Stimulated activated naive CD8-positive, alpha-beta T cell treated with anti-CD3 and anti-CD28 coated beads, Interleukin-15, amount 100 ng/mL, for 72 hours (primary cell): ENCODE data around the gene TBC1D1.

ENCODE experiments used
- ATAC-seq: fragments of 150-1000 bp; cut with Tn5 transposase; 2 replicates; pipeline ENCODE4 v1.10.0; 2021; ENCODE audit warnings: mild to moderate bottlenecking, moderate library complexity
- DNase-seq, 2 donors: peaks; one replicate each; pipeline ENCODE4 v3.0.0; 2021 to 2022
- H3K27ac Mint-ChIP-seq, 2 donors: one replicate each; pipeline ENCODE4 v1.8.0; 2022; ENCODE audit warnings: mild to moderate bottlenecking in 2 of 2, mixed read lengths in 2 of 2, moderate library complexity in 2 of 2
- H3K27me3 Mint-ChIP-seq: one replicate; pipeline ENCODE4 v1.8.0; 2022; ENCODE audit warnings: mixed read lengths
- H3K4me1 Mint-ChIP-seq: one replicate; pipeline ENCODE4 v1.8.0; 2022; ENCODE audit warnings: mild to moderate bottlenecking, mixed read lengths
- H3K4me3 Mint-ChIP-seq, 2 donors: one replicate each; pipeline ENCODE4 v1.8.0; 2022; ENCODE audit warnings: mild to moderate bottlenecking in 2 of 2, mixed read lengths in 2 of 2, moderate library complexity in 1 of 2
- H3K9me3 Mint-ChIP-seq, 2 donors: one replicate each; pipeline ENCODE4 v1.8.0; 2022; ENCODE audit warnings: mixed read lengths in 2 of 2

TBC1D1 gene

DNA sequence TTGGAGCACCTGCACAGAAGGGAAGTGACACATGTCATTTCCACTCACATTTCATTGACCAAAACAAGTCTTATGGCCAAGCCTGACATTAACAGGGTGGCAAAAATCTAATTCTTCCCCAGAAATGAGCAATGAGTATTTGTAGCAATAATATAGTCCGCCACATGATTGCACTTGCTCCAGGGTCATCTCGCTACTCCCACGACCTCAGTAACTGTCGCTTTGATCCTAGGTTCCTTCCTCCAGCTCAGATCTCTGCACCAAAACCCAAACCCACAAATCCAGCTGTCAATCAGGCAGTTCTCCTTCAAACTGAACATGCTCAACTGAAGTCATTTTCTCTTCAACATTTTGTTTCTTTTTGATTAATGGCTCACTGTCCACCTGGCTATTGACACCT lies 44.1 kb downstream of the TBC1D1 start:
- H3K4me1 Mint-ChIP-seq: peaks cover 3% of the 10 kb centered on the region
- H3K27me3 Mint-ChIP-seq: no peaks in the 10 kb centered on the region
- no peak for ATAC-seq
- H3K9me3 Mint-ChIP-seq: peaks cover 0 to 14% of the 10 kb centered on the region in 2 donors
- DNase-seq: no peak
- no peak overlapping the region for H3K4me3 Mint-ChIP-seq
- no peak overlapping the region for H3K27ac Mint-ChIP-seq

DNA sequence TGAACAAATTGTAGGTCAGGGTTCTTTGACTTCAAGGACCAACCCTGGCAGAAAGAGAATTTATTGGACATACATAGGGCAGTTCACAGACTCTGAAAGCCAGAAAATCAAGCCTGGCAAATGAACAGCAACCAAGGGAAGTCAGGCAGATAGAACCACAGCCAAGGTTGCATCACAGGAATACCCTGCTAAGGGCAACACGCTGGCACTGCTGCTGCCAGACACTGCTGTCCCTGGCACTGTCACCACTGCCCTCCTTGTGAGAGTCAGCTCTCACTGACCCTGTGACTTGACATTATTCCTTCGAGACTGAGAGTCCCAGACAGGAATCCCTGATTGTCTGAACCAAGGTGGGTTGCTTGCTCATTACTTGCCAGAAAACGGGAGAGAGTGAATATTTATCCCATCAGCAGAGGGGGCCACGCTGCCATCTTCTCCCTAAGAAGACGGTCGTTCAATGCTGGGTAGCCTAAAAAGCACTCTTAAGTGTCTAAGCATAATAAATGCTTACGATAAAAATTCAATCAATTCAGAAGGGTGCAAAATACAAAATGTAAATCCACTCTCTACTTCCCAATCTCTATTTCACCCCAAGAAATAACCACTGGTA lies 46.1 kb downstream of the TBC1D1 start:
- Mint-ChIP-seq H3K27ac (no peak overlapping the region), H3K9me3 (peaks cover 0 to 18% of the 10 kb centered on the region in 2 donors), H3K27me3 (no peaks in the 10 kb centered on the region), H3K4me3 (no peak overlapping the region), H3K4me1 (peaks cover 7% of the 10 kb centered on the region)
- no peak for ATAC-seq
- no peak for DNase-seq

DNA sequence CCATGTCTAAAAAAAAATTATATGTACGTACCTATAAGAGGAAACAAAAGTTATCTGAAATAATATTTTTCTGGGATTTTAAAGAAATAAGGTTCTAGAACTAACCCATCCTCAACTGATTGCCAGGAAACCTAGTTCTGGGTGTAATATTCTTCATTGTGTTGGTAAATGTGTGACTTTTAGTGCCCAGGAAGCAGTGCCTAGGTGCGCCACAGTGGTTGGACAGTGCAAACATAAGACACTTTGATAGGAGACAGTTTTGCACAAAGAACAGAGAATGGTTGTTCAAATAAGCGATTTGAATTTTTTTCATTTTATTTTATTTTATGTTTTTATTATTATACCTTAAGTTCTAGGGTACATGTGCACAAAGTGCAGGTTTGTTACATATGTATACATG lies 47.3 kb downstream of the TBC1D1 start:
- Mint-ChIP-seq H3K27me3 (no peaks in the 10 kb centered on the region), H3K9me3 (peaks cover 0 to 18% of the 10 kb centered on the region in 2 donors), H3K4me1 (peaks cover 10% of the 10 kb centered on the region), H3K4me3 (no peak overlapping the region), H3K27ac (no peak overlapping the region)
- ATAC-seq: no peak
- no peak for DNase-seq

DNA sequence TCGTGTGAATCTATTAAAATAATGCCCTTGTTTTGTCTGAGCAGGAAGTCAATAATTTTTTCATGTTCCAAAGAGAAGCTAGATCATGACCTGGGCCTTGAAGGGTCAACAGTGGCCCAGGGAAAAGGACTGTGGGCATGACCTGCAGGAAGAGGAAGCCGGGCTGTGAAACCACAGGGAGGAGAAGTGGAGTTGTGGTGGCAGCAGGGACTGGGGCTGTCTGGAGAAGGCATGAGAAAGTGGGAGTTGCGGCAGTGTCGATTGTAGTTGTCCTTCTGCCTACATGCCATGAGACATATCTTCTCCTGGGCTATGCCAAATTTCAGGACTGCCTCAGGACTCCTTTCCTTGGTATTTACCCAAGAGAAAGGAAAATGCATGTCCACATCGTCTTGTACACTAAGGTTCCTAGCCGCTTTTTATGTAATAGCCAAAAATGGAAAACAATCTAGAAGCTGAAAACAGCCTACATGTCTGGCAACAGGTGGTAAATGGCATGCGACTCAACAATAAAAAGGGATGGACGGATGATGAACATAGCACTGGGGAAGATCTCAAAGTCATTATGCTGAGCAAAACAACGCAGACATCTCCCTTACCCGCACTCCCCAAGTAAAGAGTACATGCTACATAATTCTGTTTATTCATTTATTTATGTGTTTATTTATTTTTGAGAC lies 55.8 kb downstream of the TBC1D1 start:
- DNase-seq (no peak), ATAC-seq (no peak)
- peaks cover 0 to under 1% of the 10 kb centered on the region in 2 donors for H3K9me3 Mint-ChIP-seq
- H3K4me3 Mint-ChIP-seq: no peak overlapping the region
- H3K27me3 Mint-ChIP-seq: no peaks in the 10 kb centered on the region
- H3K4me1 Mint-ChIP-seq: peaks cover 35% of the 10 kb centered on the region
- H3K27ac Mint-ChIP-seq: no peak overlapping the region

DNA sequence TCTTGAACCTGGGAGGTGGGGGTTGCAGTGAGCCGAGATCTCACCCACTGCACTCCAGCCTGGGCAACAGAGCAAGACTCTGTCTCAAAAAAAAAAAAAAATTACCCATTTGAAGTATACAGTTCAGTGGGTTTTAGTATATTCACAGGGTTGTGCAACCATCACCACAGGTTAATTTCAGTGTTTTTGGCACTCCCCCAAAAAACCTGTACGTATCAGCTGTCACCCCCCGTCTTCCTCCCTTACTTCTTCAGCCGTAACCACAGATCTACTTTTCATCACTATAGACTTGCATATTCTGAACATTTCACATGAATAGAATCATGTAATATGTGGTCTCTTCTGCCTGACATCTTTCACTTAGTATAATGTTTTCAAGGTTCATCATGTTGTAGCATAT lies 57.7 kb downstream of the TBC1D1 start:
- Mint-ChIP-seq H3K4me1 (peaks cover 29% of the 10 kb centered on the region), H3K4me3 (peak overlapping the region in 1 of 2 donors; percentile 5), H3K27ac (peak overlapping the region in 1 of 2 donors; percentile 4), H3K27me3 (no peaks in the 10 kb centered on the region), H3K9me3 (no peaks in the 10 kb centered on the region)
- ATAC-seq (peak; percentile 78), DNase-seq (no peak)

DNA sequence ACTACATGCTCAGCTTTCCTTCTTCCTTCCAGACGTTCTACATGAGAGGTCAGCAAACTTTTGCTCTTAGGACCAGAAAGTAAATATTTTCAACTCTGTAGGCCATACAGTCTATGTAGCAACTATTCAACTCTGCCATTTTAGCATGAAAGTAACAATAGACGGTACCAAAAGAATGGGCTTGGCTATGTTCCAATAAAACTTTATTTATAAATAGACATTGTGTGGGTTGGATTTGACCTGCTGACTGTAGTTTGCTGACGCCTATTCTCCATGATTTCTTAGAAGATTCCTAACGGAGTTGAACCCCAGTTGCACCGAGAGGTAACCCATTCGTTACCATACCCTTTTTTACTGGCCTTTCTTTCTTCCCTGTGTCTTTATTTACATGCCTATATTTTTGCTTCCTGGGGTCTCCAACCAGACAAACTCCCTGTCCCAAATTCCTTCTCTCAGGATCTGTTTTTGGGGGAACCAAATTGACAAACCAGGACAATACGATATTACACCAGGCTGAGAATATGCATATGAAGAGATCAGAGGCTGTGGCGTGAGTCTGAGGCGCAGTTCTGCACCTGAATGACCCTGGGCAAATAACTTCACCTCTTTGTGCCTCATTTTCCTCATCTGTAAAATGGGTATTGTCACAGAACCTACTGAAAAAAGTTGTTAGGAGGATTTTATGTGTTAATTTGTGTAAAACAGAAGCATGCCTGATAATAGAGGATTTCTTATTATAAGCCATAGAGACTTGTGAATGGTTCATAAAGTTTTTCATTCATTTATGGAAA lies 58.9 kb downstream of the TBC1D1 start:
- Mint-ChIP-seq H3K9me3 (no peaks in the 10 kb centered on the region), H3K27ac (no peak overlapping the region), H3K4me3 (no peak overlapping the region), H3K27me3 (no peaks in the 10 kb centered on the region), H3K4me1 (peaks cover 36% of the 10 kb centered on the region)
- ATAC-seq: no peak
- no peak for DNase-seq

DNA sequence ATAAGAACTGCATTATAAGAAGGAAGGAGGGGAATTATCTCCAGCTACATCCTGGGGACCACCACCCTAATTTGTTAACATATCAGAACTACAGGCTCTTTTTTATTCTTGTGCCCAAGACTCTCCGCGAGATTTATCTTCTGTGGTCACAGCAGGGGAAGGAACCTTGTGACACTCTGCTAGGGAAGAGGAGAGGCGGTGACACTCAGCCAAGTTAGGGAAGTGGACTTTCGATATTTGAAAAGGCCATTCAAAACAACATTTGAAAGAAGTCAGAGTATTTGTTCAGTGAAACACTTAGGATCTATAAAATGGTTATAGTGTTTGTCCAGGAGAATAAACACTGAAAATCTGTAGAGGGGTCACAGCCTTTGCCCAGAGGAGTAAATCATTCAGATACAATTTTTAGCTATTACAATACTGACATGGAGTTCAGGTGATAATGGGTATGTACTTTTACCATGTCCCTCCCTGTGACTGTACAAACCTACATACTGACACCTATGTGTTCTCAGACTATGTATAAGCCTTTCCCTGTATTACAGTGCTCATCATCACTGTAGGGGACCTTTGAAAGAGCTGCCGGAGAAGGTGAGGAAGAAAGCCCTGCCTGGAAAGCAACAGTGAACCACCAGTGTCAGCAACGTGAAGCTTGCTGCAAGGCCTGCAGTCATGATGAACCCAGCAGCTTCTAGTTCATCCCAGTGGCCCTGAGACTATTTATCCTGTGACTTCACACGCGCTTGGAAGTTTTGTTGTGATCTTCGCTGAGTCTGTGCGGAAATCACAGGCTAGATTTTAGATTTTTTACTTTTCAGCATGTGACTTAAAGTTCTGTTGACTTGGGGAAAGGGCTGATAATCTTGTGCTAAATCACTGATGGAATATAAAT lies 60.8 kb downstream of the TBC1D1 start:
- no peak overlapping the region for H3K4me3 Mint-ChIP-seq
- no peaks in the 10 kb centered on the region for H3K9me3 Mint-ChIP-seq
- DNase-seq (no peak), ATAC-seq (no peak)
- no peaks in the 10 kb centered on the region for H3K27me3 Mint-ChIP-seq
- no peak overlapping the region for H3K27ac Mint-ChIP-seq
- peaks cover 26% of the 10 kb centered on the region for H3K4me1 Mint-ChIP-seq

DNA sequence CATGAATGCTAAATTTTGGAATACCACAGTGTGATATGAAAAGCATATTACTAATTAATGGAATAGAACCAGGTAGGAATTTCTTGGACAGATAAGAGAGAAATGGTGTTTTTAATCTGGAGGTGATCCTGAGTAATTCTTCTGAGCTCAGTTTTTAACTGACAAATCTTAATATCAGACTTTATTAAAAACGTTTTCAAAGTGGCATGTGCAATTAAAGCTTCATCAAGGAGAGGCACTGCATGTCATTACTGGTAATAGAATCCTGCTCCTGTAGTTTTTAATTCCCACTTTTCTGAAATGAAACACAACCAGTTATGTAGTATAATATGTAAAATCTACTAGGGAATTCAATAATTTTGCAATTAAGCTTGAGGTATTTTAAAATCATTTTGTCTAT lies 62.3 kb downstream of the TBC1D1 start:
- Mint-ChIP-seq H3K27me3 (no peaks in the 10 kb centered on the region), H3K4me3 (no peak overlapping the region), H3K9me3 (no peaks in the 10 kb centered on the region), H3K4me1 (peaks cover 20% of the 10 kb centered on the region), H3K27ac (no peak overlapping the region)
- no peak for ATAC-seq
- no peak for DNase-seq

DNA sequence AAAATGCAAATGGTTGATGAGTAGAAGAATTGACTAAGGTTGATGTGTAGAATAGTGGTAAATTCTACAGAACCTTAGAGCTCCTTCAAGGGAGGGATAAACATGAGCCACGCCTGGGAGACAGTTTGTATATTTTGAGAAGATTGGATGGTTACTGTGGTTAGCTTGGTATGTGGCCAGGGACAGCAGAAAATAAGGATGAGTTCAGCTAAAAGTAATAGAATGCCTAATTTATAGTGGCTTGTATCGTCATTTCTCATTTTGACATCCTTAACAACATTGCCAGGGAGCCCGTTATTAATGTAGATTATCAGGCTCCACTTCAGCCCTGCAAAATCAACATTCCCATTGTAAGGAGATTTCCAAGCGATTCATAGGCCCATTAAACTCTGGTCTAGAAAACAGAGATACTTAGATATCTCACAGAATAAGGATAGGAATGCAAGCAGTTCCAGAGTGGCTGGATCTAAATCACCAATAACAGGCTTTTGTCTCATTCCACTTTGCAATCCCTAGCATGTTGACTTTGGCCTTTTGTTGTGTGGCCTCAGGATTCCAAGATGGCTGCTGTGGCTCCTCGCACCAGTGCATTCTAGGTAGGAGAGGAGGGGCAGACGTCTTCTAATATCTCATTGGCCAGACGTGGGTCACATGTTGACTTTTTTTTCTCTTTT lies 62.9 kb downstream of the TBC1D1 start:
- H3K27ac Mint-ChIP-seq: no peak overlapping the region
- H3K27me3 Mint-ChIP-seq: no peaks in the 10 kb centered on the region
- DNase-seq: no peak
- no peak overlapping the region for H3K4me3 Mint-ChIP-seq
- no peaks in the 10 kb centered on the region for H3K9me3 Mint-ChIP-seq
- H3K4me1 Mint-ChIP-seq: peaks cover 14% of the 10 kb centered on the region
- ATAC-seq: no peak

DNA sequence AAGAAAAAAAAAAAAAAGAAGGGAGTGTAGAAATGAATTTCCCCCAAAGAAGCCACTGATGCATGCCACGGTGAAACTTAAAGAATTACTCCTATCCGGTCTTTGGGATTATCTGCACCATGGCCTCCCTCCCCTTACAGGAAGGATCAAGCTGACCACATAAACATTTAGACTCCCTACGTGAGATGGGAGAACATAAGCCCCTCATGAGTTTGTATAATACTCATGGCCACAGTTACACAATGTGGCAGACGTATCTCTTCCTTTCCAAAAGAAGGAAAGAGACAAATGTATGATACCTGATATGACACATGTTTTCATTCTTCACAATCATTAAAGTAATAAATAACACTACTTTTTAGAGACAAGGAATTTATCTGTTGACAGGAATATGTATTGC lies 66.1 kb downstream of the TBC1D1 start:
- ATAC-seq: no peak
- Mint-ChIP-seq H3K27ac (no peak overlapping the region), H3K9me3 (no peaks in the 10 kb centered on the region), H3K4me3 (no peak overlapping the region), H3K27me3 (no peaks in the 10 kb centered on the region), H3K4me1 (peaks cover 7% of the 10 kb centered on the region)
- no peak for DNase-seq

DNA sequence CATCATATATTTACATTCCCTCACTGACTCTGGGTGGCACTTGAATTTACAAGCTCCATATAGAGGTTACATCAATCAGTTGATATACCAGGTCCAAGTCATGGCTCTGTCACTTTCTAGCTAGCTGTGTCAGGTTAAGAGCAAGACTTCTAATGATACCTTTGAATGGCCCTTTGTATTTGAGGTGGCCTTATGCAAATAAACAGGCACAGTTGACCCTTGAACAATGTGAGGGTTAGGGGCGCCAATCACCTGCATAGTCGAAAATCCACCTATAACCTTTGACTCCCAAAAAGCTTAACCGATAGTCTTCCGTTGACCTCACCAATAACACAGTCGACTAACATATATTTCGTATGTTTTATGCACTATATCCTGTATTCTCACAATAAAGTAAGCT lies 68.0 kb downstream of the TBC1D1 start:
- no peak overlapping the region for H3K4me3 Mint-ChIP-seq
- ATAC-seq: no peak
- H3K27ac Mint-ChIP-seq: no peak overlapping the region
- no peaks in the 10 kb centered on the region for H3K27me3 Mint-ChIP-seq
- H3K9me3 Mint-ChIP-seq: no peaks in the 10 kb centered on the region
- DNase-seq: no peak
- H3K4me1 Mint-ChIP-seq: peaks cover 11% of the 10 kb centered on the region

DNA sequence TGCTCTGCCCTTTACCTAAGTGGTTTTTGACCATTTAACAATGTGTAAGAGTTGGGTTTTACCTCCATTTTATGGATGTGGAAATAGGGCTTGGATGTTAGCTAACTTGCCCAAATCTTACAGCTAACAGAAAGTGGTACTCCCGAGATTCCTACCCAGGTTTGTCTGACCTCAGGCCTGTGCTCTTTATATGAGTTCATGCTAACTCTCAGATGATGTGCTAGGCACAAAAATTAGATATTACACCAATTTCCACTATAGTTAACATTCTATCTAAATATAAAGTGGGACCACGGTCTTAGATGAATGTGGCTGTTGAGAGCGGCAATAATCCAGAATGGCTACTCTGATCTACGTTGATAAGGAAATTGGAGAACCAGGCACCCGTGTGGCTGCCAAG lies 69.2 kb downstream of the TBC1D1 start, which contains the start of gene PTTG2:
Gene PTTG2, plus strand, starts transcription at position 301 of the 400 bp plus-strand sequence. Its CDS starts 37 bp downstream, at position 338.
- Mint-ChIP-seq H3K4me1 (peaks cover 12% of the 10 kb centered on the region), H3K27me3 (no peaks in the 10 kb centered on the region), H3K9me3 (no peaks in the 10 kb centered on the region), H3K27ac (no peak within 1 kb of the TSS), H3K4me3 (no peak within 1 kb of the TSS)
- DNase-seq: no peak
- no peak for ATAC-seq

DNA sequence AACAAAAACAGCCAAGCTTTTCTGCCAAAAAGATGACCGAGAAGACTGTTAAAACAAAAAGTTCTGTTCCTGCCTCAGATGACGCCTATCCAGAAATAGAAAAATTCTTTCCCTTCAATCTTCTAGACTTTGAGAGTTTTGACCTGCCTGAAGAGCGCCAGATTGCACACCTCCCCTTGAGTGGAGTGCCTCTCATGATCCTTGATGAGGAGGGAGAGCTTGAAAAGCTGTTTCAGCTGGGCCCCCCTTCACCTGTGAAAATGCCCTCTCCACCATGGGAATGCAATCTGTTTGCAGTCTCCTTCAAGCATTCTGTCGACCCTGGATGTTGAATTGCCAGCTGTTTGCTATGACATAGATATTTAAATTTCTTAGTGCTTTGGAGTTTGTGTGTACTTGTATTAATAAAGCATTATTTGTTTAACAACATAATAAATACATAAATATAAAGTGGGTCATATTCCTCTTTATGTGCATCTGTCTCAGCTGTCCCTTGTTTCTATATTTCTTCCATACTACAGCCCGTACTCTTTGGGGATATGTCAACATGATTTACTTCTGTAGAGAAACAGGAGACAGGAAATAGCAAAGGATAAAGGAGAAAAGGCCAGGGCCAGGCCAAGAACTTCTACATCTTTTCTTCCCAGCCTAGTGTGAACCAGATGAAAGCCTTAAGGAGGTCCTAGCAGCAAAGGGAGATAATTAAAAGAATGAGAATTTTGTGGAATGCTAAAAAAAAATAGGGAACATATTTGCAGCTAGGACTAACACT lies 70.0 kb downstream of the TBC1D1 start:
- no peak for DNase-seq
- H3K4me3 Mint-ChIP-seq: no peak overlapping the region
- no peaks in the 10 kb centered on the region for H3K27me3 Mint-ChIP-seq
- peaks cover 14% of the 10 kb centered on the region for H3K4me1 Mint-ChIP-seq
- H3K9me3 Mint-ChIP-seq: no peaks in the 10 kb centered on the region
- no peak overlapping the region for H3K27ac Mint-ChIP-seq
- no peak for ATAC-seq

DNA sequence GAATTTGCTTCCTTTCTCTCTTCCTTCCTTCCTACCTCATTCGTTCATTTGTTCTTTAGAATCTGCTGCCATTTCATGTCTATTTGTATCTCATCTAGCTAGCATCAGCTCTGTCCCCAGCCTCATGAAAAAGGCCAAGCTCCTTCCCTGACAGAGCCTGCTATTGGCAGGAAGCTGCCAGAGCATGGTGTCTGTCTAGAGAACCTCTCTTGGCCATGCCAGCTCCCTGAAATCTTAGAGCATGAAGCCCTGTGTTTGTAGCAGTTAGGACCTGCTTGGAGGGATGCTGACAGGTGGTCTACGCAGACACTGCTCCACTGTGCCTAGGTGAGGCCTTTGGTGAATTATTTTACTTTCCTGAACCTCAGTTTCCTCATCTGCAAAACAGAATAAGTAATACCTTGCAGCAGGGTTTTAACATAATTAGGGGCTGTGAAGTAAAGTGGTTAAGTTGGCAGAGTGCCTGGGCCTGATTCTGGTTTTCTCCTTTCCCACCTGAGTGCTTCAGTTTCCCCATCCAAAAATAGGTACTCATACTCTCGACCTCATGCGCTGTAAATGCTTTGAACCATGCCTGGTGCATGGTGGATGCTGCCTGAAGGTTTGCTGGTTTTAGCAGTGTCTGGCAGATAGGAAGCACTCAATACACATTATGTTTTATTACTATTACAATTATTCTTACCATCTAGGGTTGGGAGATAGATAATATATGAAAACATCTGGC lies 74.0 kb downstream of the TBC1D1 start:
- Mint-ChIP-seq H3K27me3 (no peaks in the 10 kb centered on the region), H3K9me3 (peaks cover 4 to 5% of the 10 kb centered on the region in 2 donors), H3K4me1 (peaks cover 25% of the 10 kb centered on the region), H3K27ac (no peak overlapping the region), H3K4me3 (no peak overlapping the region)
- no peak for DNase-seq
- peak; percentile 20 for ATAC-seq
